Measurements from ENCODE around the gene ZNF827.

Gene ZNF827

DNA sequence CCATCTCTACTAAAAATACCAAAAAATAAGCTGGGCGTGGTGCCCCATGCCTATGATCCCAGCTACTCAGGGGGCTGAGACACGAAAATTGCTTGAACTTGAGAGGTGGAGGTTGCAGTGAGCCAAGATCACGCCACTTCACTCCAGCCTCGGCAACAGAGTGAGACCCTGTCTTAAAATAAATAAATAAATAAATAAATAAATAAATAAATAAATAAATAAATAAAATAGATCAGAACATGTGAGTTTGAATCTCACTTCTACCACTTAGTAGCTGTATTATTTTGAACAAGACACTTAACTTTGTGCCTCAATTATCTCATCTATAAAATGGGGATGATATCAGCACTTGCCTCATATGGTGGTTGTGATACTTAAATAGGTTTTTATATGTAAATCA, 168.5 kb downstream of the ZNF827 start:
- CTCF ChIA-PET, result no interaction called here
- no peak for DNase-seq (ENCODE audit: extremely low spot score)
- TF ChIP-seq, protein P1, sequence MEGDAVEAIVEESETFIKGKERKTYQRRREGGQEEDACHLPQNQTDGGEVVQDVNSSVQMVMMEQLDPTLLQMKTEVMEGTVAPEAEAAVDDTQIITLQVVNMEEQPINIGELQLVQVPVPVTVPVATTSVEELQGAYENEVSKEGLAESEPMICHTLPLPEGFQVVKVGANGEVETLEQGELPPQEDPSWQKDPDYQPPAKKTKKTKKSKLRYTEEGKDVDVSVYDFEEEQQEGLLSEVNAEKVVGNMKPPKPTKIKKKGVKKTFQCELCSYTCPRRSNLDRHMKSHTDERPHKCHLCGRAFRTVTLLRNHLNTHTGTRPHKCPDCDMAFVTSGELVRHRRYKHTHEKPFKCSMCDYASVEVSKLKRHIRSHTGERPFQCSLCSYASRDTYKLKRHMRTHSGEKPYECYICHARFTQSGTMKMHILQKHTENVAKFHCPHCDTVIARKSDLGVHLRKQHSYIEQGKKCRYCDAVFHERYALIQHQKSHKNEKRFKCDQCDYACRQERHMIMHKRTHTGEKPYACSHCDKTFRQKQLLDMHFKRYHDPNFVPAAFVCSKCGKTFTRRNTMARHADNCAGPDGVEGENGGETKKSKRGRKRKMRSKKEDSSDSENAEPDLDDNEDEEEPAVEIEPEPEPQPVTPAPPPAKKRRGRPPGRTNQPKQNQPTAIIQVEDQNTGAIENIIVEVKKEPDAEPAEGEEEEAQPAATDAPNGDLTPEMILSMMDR (IDR thresholded peaks at IDR 0.05; ENCODE audit: control extremely low read depth, extremely low read depth, low read depth, missing control alignments), result no peak
- POLR2A ChIA-PET, result no interaction called here

DNA sequence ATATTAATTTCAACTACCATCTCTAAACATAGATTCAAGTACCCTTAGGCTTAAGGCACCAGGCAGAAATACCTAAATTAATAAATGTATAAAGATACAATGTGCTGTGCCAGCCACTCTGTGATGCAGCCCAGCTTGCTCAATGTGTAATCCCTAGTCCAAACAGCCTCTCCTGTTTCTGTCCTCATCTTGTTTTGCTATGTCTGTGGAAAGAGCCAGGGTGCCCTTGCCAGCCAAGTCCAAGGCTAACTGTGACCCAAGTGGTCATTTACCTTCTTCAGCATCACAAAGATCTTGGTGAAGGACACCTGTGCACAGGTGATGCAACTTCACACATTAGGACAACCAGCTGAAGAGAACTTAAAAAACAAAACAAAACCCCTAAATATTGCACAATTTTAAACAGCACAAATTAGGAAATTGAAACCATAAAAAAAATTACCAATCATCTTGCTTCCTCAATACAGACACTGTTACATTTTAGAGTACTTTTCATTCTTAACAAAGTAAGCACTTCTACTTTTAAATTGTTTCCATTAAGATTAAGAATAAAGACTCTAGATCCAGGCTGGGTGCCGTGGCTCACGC, 169.1 kb downstream of the ZNF827 start:
- no peak for DNase-seq (ENCODE audit: extremely low spot score)
- CTCF ChIA-PET, result no interaction called here
- TF ChIP-seq, protein P1 (IDR thresholded peaks at IDR 0.05; ENCODE audit: control extremely low read depth, extremely low read depth, low read depth, missing control alignments), result no peak
- POLR2A ChIA-PET, result no interaction called here

DNA sequence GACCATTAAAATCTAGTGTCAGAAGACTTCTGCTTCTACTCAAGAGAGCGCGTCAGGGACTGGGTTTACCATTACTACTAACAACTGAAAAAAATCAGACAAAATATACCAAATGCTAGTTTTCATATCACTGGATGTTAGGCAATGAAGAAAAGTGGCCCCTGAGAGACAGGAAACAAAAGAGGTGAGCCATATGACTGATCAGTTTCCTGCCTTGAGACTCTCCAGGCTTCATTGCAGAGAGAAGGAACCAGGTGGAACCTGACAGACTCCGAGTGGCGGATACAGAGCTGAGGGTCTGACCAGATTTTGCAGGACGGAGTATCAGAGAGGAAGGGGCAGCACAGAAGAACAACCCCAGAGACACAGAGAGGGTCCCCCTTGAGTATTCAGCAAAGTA, 172.3 kb downstream of the ZNF827 start:
- TF ChIP-seq, protein P1 (IDR thresholded peaks at IDR 0.05; ENCODE audit: control extremely low read depth, extremely low read depth, low read depth, missing control alignments), result no peak
- POLR2A ChIA-PET, result no interaction called here
- no peak for DNase-seq (ENCODE audit: extremely low spot score)
- CTCF ChIA-PET, result no interaction called here

DNA sequence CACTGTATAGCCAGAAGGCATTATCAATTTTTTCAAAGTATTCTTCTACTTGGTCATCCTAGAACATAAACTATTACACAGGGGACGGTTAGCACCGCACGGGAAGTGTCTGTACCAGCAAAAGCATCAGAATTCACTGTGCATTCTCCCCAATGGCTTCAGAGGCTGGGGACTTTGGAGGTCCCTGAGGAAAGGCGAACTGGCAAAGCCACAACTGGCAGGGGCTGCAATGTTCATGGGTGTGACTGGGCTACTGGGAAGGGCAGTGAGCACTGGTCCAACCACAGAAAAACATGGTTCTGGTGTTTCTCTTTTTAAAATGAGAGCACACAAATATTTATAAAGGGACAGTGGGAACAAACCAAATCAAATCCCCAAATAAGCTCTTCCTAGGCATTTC, 175.2 kb downstream of the ZNF827 start:
- ChIA-PET CTCF (interaction anchor here (1.6 to 3.7 kb wide), 2 partner anchors 9 to 12 kb away, joined by 3 to 16 read pairs; no protein-coding TSS in a partner anchor), POLR2A (no interaction called here)
- TF ChIP-seq, protein P1 (IDR thresholded peaks at IDR 0.05; ENCODE audit: control extremely low read depth, extremely low read depth, low read depth, missing control alignments), result no peak

DNA sequence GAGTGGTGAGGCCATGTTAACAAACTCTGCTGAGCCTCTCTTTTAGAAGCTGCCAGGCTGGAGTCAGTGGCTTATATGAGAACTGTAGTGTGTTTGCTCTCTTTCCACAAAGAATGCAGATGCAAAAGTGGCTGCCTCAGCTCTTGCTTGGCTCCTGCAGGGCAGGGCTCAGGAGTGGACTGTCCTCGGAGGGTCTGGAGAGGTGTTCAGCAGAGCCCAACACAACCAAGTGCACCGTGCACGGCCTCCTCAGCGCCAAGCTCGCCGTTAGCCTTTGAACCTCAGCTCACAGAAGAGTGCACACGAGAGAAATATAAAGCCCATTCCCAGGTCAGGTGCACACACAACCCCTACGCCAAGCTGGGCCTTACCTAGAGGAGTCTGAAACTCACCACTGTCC, 175.9 kb downstream of the ZNF827 start:
- POLR2A ChIA-PET, result no interaction called here

More for the DNA sequence above, 175.2 kb downstream of the ZNF827 start:
- no peak for DNase-seq (ENCODE audit: extremely low spot score)

DNA sequence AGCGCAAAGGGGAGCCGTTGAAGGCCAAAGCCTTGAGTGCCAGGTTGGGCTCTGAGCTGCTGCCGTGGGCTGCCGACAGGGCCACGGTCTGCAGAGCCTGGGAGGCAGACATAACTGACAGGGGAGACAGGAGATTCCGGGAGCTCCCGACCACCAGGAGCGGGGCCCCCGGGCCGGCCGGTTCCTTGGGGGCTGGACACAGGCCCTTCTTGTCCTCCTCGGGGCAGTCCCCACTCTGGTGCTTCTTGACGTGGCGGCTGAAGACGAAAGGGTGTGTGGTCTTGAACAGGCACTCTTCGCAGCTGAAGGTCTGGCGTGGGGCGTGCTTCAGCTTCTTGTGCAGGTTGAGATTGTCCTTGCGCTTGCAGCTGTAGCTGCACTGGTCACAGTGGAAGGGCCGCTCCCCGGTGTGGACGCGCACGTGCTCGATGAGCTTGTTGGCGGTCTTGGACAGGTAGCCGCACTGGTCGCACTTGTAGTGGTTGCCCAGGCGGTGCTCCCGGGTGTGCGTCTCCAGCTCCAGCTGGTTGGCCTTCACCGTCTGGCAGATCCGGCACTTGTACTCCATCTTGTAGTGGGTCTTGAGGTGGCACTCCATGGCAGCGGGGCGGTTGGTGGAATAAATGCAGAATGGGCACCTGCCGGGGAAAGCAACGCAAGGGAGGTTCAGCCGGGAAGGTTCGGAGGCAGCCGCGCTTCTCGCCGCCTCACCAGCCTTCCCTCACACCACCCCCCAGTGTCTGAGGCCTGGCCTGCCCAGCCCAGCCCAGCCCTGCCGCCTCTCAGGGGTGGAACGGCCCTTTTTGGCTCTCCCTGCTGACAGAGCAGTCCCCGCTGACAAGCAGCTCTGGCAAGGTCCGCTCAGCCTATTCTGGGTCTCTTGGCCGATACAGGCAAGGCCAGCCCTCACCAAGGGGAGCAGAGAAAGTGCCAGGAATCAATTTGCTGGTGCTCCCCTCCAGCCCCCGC, 177.4 kb downstream of the ZNF827 start:
- ChIA-PET CTCF (interaction anchor here (3.7 kb wide), 1 partner anchor 11 kb away, joined by 16 read pairs; no protein-coding TSS in a partner anchor), POLR2A (no interaction called here)
- no peak for DNase-seq (ENCODE audit: extremely low spot score)
- TF ChIP-seq, protein P1 (IDR thresholded peaks at IDR 0.05; ENCODE audit: control extremely low read depth, extremely low read depth, low read depth, missing control alignments), result no peak

More for the DNA sequence above, 175.9 kb downstream of the ZNF827 start:
- no peak for DNase-seq (ENCODE audit: extremely low spot score)
- CTCF ChIA-PET, result interaction anchor here (1.6 to 3.7 kb wide), 2 partner anchors 10 to 12 kb away, joined by 3 to 16 read pairs; no protein-coding TSS in a partner anchor
- TF ChIP-seq, protein P1 (IDR thresholded peaks at IDR 0.05; ENCODE audit: control extremely low read depth, extremely low read depth, low read depth, missing control alignments), result no peak

All from GM10248 (cell line).